GM23338 (cell line): ENCODE results near the gene KCNMB1. TPM values are rescaled to one million over a fixed set of nuclear protein-coding genes. Genes with fewer than 3 reads are reported as not detected.

Experiments used
- ATAC-seq: fragments of 200-7000 bp; cut with Tn5 transposase; 3 replicates; pipeline ENCODE4 v1.9.1; 2020
- DNase-seq: peaks from one replicate; pipeline ENCODE4 v3.0.0-alpha.2; 2015; ENCODE audit warnings: low spot score
- H2AFZ ChIP-seq: fragments of 200-600 bp; sonication (generic); 2 replicates; pipeline ENCODE4 v1.8.0; 2016; ENCODE audit warnings: antibody characterized with exemption, mild to moderate bottlenecking, moderate library complexity
- H3F3A ChIP-seq: fragments of 200-600 bp; sonication (generic); replicated peaks from 2 replicates; pipeline ENCODE4 v1.8.0; 2017; ENCODE audit warnings: antibody characterized with exemption, mixed run types, low read depth
- H3K27ac ChIP-seq: fragments of 200-600 bp; sonication (generic); 2 replicates; pipeline ENCODE4 v1.6.1; 2016; ENCODE audit warnings: low read depth
- H3K27me3 ChIP-seq: fragments of 200-600 bp; sonication (generic); 2 replicates; pipeline ENCODE4 v1.8.0; 2016; ENCODE audit warnings: mild to moderate bottlenecking, mixed run types, moderate library complexity; ENCODE audit not compliant: insufficient read depth
- H3K36me3 ChIP-seq: fragments of 200-600 bp; sonication (generic); 2 replicates; pipeline ENCODE4 v1.8.0; 2016; ENCODE audit warnings: mild to moderate bottlenecking; ENCODE audit not compliant: insufficient read depth
- H3K4me1 ChIP-seq: fragments of 200-600 bp; sonication (generic); 2 replicates; pipeline ENCODE4 v1.8.0; 2016; ENCODE audit warnings: mild to moderate bottlenecking, moderate library complexity; ENCODE audit not compliant: insufficient read depth
- H3K4me2 ChIP-seq: fragments of 200-600 bp; sonication (generic); 2 replicates; pipeline ENCODE4 v1.7.1; 2017; ENCODE audit warnings: mixed run types
- H3K4me3 ChIP-seq: fragments of 200-600 bp; sonication (generic); 2 replicates; pipeline ENCODE4 v1.6.1; 2016; ENCODE audit warnings: mixed run types
- H3K79me2 ChIP-seq: fragments of 200-600 bp; sonication (generic); replicated peaks from 2 replicates; pipeline ENCODE4 v1.8.0; 2017; ENCODE audit warnings: mild to moderate bottlenecking; ENCODE audit not compliant: insufficient read depth
- H3K9me2 ChIP-seq: fragments of 200-600 bp; sonication (generic); 2 replicates; pipeline ENCODE4 v1.8.0; 2017; ENCODE audit not compliant: insufficient read depth
- H4K20me1 ChIP-seq: fragments of 200-600 bp; sonication (generic); replicated peaks from 2 replicates; pipeline ENCODE4 v1.8.0; 2017; ENCODE audit warnings: mild to moderate bottlenecking; ENCODE audit not compliant: insufficient read depth
- H3K27ac Mint-ChIP-seq: 2 replicates; pipeline ENCODE4 v1.8.0; 2020; ENCODE audit warnings: inconsistent platforms, mild to moderate bottlenecking, moderate library complexity, mixed read lengths
- H3K27me3 Mint-ChIP-seq: 3 replicates; pipeline ENCODE4 v1.8.0; 2022; ENCODE audit warnings: low read depth, mild to moderate bottlenecking, moderate library complexity, mixed read lengths, inconsistent platforms; ENCODE audit not compliant: insufficient read depth, poor library complexity
- H3K36me3 Mint-ChIP-seq: 3 replicates; pipeline ENCODE4 v1.8.0; 2021; ENCODE audit warnings: low read depth, mild to moderate bottlenecking, inconsistent platforms, moderate library complexity, mixed read lengths
- H3K4me1 Mint-ChIP-seq: 3 replicates; pipeline ENCODE4 v1.8.0; 2020; ENCODE audit warnings: mild to moderate bottlenecking, inconsistent platforms, mixed read lengths
- H3K4me3 Mint-ChIP-seq: 3 replicates; pipeline ENCODE4 v1.8.0; 2021; ENCODE audit warnings: moderate library complexity, mild to moderate bottlenecking, inconsistent platforms, mixed read lengths
- H3K9me3 Mint-ChIP-seq: 3 replicates; pipeline ENCODE4 v1.8.0; 2020; ENCODE audit warnings: moderate library complexity, mild to moderate bottlenecking, inconsistent platforms, mixed read lengths
- CREB1 ChIP-seq: fragments of 250-450 bp; sonication (Bioruptor Pico); IDR thresholded peaks from 2 replicates; pipeline ENCODE4 v1.5.0; 2020; ENCODE audit warnings: low read depth, mild to moderate bottlenecking, moderate library complexity
- CTCF ChIP-seq, 2 experiments: fragments of 200-600 bp in 1 of 2; sonication (generic) in 1 of 2; conservative IDR thresholded peaks; 2 replicates each; pipeline versions ENCODE4 v1.5.1 to v1.6.1; 2016 to 2017; ENCODE audit warnings: antibody characterized with exemption in 2 of 2, low read depth in 2 of 2, mild to moderate bottlenecking in 2 of 2, moderate library complexity in 1 of 2
- ETS1 ChIP-seq: IDR thresholded peaks from 2 replicates; pipeline ENCODE4 v1.6.1; 2016; ENCODE audit warnings: antibody characterized with exemption
- EZH2 ChIP-seq: fragments of 200-600 bp; sonication (generic); IDR thresholded peaks from one replicate; pipeline ENCODE4 v1.8.0; 2017; ENCODE audit warnings: antibody characterized with exemption, mild to moderate bottlenecking, low read depth; ENCODE audit not compliant: unreplicated experiment
- EZH2phosphoT487 ChIP-seq: fragments of 200-600 bp; sonication (generic); IDR thresholded peaks from one replicate; pipeline ENCODE4 v1.8.1; 2018; ENCODE audit warnings: antibody characterized with exemption; ENCODE audit not compliant: unreplicated experiment
- JUNB ChIP-seq: IDR thresholded peaks from one replicate; pipeline ENCODE4 v1.6.1; 2016; ENCODE audit warnings: antibody characterized with exemption; ENCODE audit not compliant: unreplicated experiment
- NANOG ChIP-seq: IDR thresholded peaks from 2 replicates; pipeline ENCODE4 v1.6.1; 2016; ENCODE audit warnings: antibody characterized with exemption, borderline replicate concordance
- POLR2AphosphoS5 ChIP-seq: IDR thresholded peaks from 2 replicates; pipeline ENCODE4 v1.6.1; 2016; ENCODE audit warnings: antibody characterized with exemption, low read depth
- REST ChIP-seq: IDR thresholded peaks from one replicate; pipeline ENCODE4 v1.6.1; 2018; ENCODE audit warnings: antibody characterized with exemption; ENCODE audit not compliant: unreplicated experiment
- STAT1 ChIP-seq: IDR thresholded peaks from one replicate; pipeline ENCODE4 v1.6.1; 2016; ENCODE audit warnings: antibody characterized with exemption; ENCODE audit not compliant: unreplicated experiment
- ZNF114 ChIP-seq: fragments of 250-450 bp; sonication (Bioruptor Pico); IDR thresholded peaks from 2 replicates; pipeline ENCODE4 v1.5.0; 2020; ENCODE audit warnings: mild to moderate bottlenecking, moderate library complexity
- ZNF331 ChIP-seq: fragments of 250-450 bp; sonication (Bioruptor Pico); IDR thresholded peaks from 2 replicates; pipeline ENCODE4 v1.5.0; 2020; ENCODE audit warnings: low read depth, mild to moderate bottlenecking, moderate library complexity
- ZNF462 ChIP-seq: fragments of 250-450 bp; sonication (Bioruptor Pico); IDR thresholded peaks from 2 replicates; pipeline ENCODE4 v1.5.0; 2020; ENCODE audit warnings: mild to moderate bottlenecking, moderate library complexity
- polyA plus RNA-seq: library from polyadenylated mRNA; unstranded; fragments of >200 nt; fragmentation: Nextera tagmentation; extraction: Ambion mirVana; gene quantifications from 2 replicates; pipeline ENCODE4 v1.2.1, GENCODE V29; 2016
- total RNA-seq: library from RNA; depleted of rRNA; stranded (reverse); fragments of >200 nt; shearing (Covaris generic); gene quantifications from 2 replicates; pipeline ENCODE4 v1.2.3, GENCODE V29; 2014

Gene KCNMB1
- total and polyA plus RNA-seq, 2 experiments from 2014 or later, result 0.17 to 0.19 TPM

- Histone ChIP-seq H3K9me2 (no peaks in the 10 kb centered on the region), H3K27me3 (no peaks in the 10 kb centered on the region), H4K20me1 (no peaks in the 10 kb centered on the region), H3K4me1 (peaks cover 40% of the 10 kb centered on the region), H3K4me3 (no peak overlapping the region), H3K79me2 (no peaks in the 10 kb centered on the region), H3K36me3 (no peaks in the 10 kb centered on the region), H3K27ac (no peak overlapping the region), H3F3A (no peaks in the 10 kb centered on the region; the same call in 1 of the 2 replicates), H2AFZ (peak overlapping the region; percentile 86; the same call in 1 of the 2 replicates), H3K4me2 (no peak overlapping the region)
- Mint-ChIP-seq H3K4me3 (no peak overlapping the region), H3K36me3 (no peaks in the 10 kb centered on the region), H3K27ac (no peak overlapping the region), H3K27me3 (peaks cover 14% of the 10 kb centered on the region), H3K4me1 (peaks cover 54% of the 10 kb centered on the region), H3K9me3 (no peaks in the 10 kb centered on the region; the same call in 2 of the 3 replicates)
- ATAC-seq (no peak), DNase-seq (no peak)
- TF ChIP-seq REST (no peak), ETS1 (no peak), JUNB (no peak), ZNF331 (no peak), EZH2phosphoT487 (no peak), NANOG (no peak), ZNF462 (CRISPR knock-in tag) (no peak), POLR2AphosphoS5 (no peak), CTCF (conservative IDR thresholded peaks at IDR 0.05; ENCODE audit: low read depth in 2 of 2) (no peak), ZNF114 (CRISPR knock-in tag) (no peak), CREB1 (no peak), EZH2 (no peak), STAT1 (no peak)
Observed at GRCh38 chr5:170389550-170389892, 354 bp upstream of the KCNMB1 start.
